Endothelial cell of umbilical vein (primary cell): ENCODE measurements around the gene SRSF6. TPM values are rescaled to one million over a fixed set of nuclear protein-coding genes. Genes with fewer than 3 reads are reported as not detected.

ENCODE experiments used
- BruUV-seq: library from RNA; stranded (reverse); fragments of 400-500 nt; replicated peaks from 2 replicates; lab custom pipeline; 2021; lab: Mats Ljungman, UMichigan
- CTCF ChIA-PET: fragments of 300-600, 350-600 bp; sonication (Branson Sonifier 250); formaldehyde crosslinking; loops from one replicate; lab custom pipeline; 2021; ENCODE audit warnings: antibody characterized with exemption, inconsistent platforms; lab: Charles Lee
- POLR2A ChIA-PET: fragments of 300-600, 350-600 bp; sonication (Branson Sonifier 250); formaldehyde crosslinking; loops from one replicate; lab custom pipeline; 2021; ENCODE audit warnings: antibody characterized with exemption, inconsistent platforms; lab: Charles Lee
- DNase-seq: peaks from one replicate; pipeline ENCODE4 v3.0.0-alpha.2; 2011; ENCODE audit warnings: low read depth, low spot score
- FAIRE-seq: peaks from 2 replicates; lab custom pipeline; 2011; peaks lifted over from hg19 to GRCh38; lab: Jason Lieb, UNC
- H2AFZ ChIP-seq: 2 replicates; pipeline ENCODE4 v1.6.0; 2012; ENCODE audit warnings: low read depth, low read length, control low read depth, inconsistent platforms
- H3K27ac ChIP-seq: 2 replicates; pipeline ENCODE4 v1.5.1; 2011; ENCODE audit warnings: low read depth, mild to moderate bottlenecking, control low read depth, low read length, moderate library complexity; ENCODE audit not compliant: insufficient read depth
- H3K27me3 ChIP-seq, 2 experiments: 2 replicates each; pipeline versions ENCODE4 v1.6.0 to v1.6.1; 2011; ENCODE audit warnings: low read length in 2 of 2, mixed read lengths in 1 of 2; ENCODE audit not compliant: control insufficient read depth in 2 of 2, insufficient read depth in 2 of 2
- H3K36me3 ChIP-seq, 2 experiments: 2 replicates in 1 of 2; 3 replicates in 1 of 2; pipeline ENCODE4 v1.5.1; 2011; ENCODE audit warnings: low read length in 2 of 2, mild to moderate bottlenecking in 1 of 2, moderate library complexity in 1 of 2; ENCODE audit not compliant: control insufficient read depth in 2 of 2, insufficient read depth in 2 of 2; ENCODE audit errors: extremely low read depth in 1 of 2
- H3K4me1 ChIP-seq: 3 replicates; pipeline ENCODE4 v1.5.1; 2011; ENCODE audit warnings: mild to moderate bottlenecking, low read length; ENCODE audit not compliant: control insufficient read depth, insufficient read depth; ENCODE audit errors: extremely low read depth
- H3K4me2 ChIP-seq: 2 replicates; pipeline ENCODE4 v1.6.1; 2011; ENCODE audit warnings: low read length, control low read depth, mixed read lengths; ENCODE audit not compliant: insufficient read depth
- H3K4me3 ChIP-seq, 3 experiments: fragments of 200-600 bp in 1 of 3; sonication (generic), shearing (Covaris generic) in 1 of 3; replicated peaks in 1 of 3; 2 replicates each; pipeline ENCODE4 v1.5.1; 2011 to 2016; ENCODE audit warnings: control low read depth in 3 of 3, low read length in 3 of 3, mild to moderate bottlenecking in 2 of 3, inconsistent platforms in 1 of 3, low read depth in 1 of 3, moderate library complexity in 1 of 3; ENCODE audit not compliant: insufficient read depth in 1 of 3
- H3K79me2 ChIP-seq: 2 replicates; pipeline ENCODE4 v1.6.0; 2012; ENCODE audit warnings: low read length, inconsistent platforms; ENCODE audit not compliant: control insufficient read depth, insufficient read depth
- H3K9ac ChIP-seq: replicated peaks from 2 replicates; pipeline ENCODE3; 2011; ENCODE audit warnings: low read length, control low read depth; ENCODE audit not compliant: insufficient read depth; ENCODE audit errors: extremely low read depth
- H3K9me1 ChIP-seq: replicated peaks from 3 replicates; pipeline ENCODE4 v1.6.0; 2011; ENCODE audit warnings: mild to moderate bottlenecking, low read length; ENCODE audit not compliant: control insufficient read depth, insufficient read depth; ENCODE audit errors: extremely low read depth
- H3K9me3 ChIP-seq: replicated peaks from 2 replicates; pipeline ENCODE4 v1.5.1; 2012; ENCODE audit warnings: low read length, inconsistent platforms; ENCODE audit not compliant: control insufficient read depth, insufficient read depth
- H4K20me1 ChIP-seq: replicated peaks from 2 replicates; pipeline ENCODE3; 2011; ENCODE audit warnings: mild to moderate bottlenecking, low read length; ENCODE audit not compliant: control insufficient read depth, insufficient read depth; ENCODE audit errors: extremely low read depth
- FOS ChIP-seq: IDR thresholded peaks from 2 replicates; pipeline ENCODE4 v1.6.1; 2011; ENCODE audit warnings: mild to moderate bottlenecking, low read length, moderate library complexity, borderline replicate concordance; ENCODE audit not compliant: insufficient read depth
- GATA2 ChIP-seq: IDR thresholded peaks from 2 replicates; pipeline ENCODE4 v1.7.0; 2011; ENCODE audit warnings: low read depth, mild to moderate bottlenecking, moderate library complexity, mixed read lengths, low read length; ENCODE audit not compliant: insufficient read length, insufficient read depth
- MYC ChIP-seq: IDR thresholded peaks from one replicate; pipeline ENCODE4 v1.6.1; 2011; ENCODE audit warnings: mild to moderate bottlenecking, low read depth, low read length
- POLR2A ChIP-seq: IDR thresholded peaks from 2 replicates; pipeline ENCODE4 v1.6.1; 2012; ENCODE audit warnings: low read depth, mild to moderate bottlenecking, control low read depth, low read length
- POLR2AphosphoS5 ChIP-seq: IDR thresholded peaks from 2 replicates; pipeline ENCODE4 v1.6.1; 2012; ENCODE audit warnings: low read depth, mild to moderate bottlenecking, control low read depth, low read length, moderate library complexity; ENCODE audit not compliant: insufficient read depth
- dilution Hi-C: fragments of 300-500 bp; cut with MboI; formaldehyde crosslinking; loops from one replicate; pipeline ENCODE4 v1.15.0; 2019; ENCODE audit warnings: low sequenced_read_pairs; ENCODE audit not compliant: extremely low pct_ligation_motif_present
- intact Hi-C: fragments of 100-400 bp; cut with micrococcal nuclease; formaldehyde crosslinking; loops from one replicate; pipeline ENCODE4 v1.10.0; 2022
- polyA plus RNA-seq, 4 experiments: library from polyadenylated mRNA; depleted of rRNA in 3 of 4; stranded (reverse) in 3 of 4; unstranded in 1 of 4; fragments of >200 nt; gene quantifications; 2 replicates each; pipeline versions ENCODE4 v1.2.1 to v1.2.3, GENCODE V29; 2011 to 2012; ENCODE audit warnings: missing spikeins in 1 of 4
- total RNA-seq: library from RNA; stranded (reverse); gene quantifications from 2 replicates; pipeline ENCODE4 v1.2.3, GENCODE V29; 2021
- TF ChIP-seq, protein P1 (sequence below), 2 donors: IDR thresholded peaks; 1 replicate in 1 of 2; 2 replicates in 1 of 2; pipeline ENCODE4 v1.5.1; 2011; ENCODE audit warnings: low read length in 2 of 2, mild to moderate bottlenecking in 2 of 2, moderate library complexity in 2 of 2, control low read depth in 1 of 2, inconsistent platforms in 1 of 2, low read depth in 1 of 2; ENCODE audit not compliant: insufficient read depth in 1 of 2; ENCODE audit errors: extremely low read depth in 1 of 2

The SRSF6 gene
- total and polyA plus RNA-seq, 2 donors (not counting 3 experiments of a cell fraction or from before 2014, with no cell fraction given), result 61.9 to 157 TPM

DNA sequence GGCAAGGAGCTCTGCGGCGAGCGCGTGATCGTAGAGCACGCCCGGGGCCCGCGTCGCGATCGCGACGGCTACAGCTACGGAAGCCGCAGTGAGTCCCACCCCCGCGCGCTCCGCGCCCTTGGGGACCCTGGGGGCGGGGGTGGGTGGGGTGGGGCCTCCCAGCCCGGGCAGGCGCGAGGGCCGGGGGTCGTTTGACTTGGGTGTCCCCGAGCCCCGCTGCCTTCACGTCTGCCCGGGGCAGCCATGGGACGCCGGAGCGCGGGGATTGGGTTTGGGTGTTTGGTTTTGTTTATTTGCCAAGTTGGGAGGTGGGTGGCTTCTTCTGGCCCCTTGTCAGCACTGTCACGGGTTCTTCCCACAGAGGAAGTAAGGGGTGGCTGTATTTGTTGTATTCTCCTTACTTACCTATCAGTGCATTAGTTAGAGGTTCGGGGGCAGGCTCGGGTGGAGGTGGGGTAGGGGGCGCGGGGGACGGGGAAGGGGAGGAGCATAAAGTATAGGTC lies 777 bp downstream of the SRSF6 start:
- intact Hi-C loops (loop anchor here (5.0 to 10.0 kb wide), 3 partner anchors 134 to 386 kb away; partner anchors contain the start of gene IFT52), dilution Hi-C loops (no loop called here)
- peak; percentile 21 for DNase-seq
- FAIRE-seq, result no peak
- Histone ChIP-seq H3K9ac (peak overlapping the region; percentile 100), H3K27me3 (peaks cover 4 to 6% of the 10 kb centered on the region in 2 experiments), H4K20me1 (peaks cover 20% of the 10 kb centered on the region), H3K79me2 (peaks cover 41% of the 10 kb centered on the region), H3K4me2 (peak overlapping the region; percentile 75), H3K9me1 (no peaks in the 10 kb centered on the region), H3K4me1 (peaks cover 16% of the 10 kb centered on the region), H3K36me3 (peaks cover 20 to 36% of the 10 kb centered on the region in 2 experiments), H3K27ac (peak overlapping the region; percentile 96), H2AFZ (no peak overlapping the region), H3K4me3 (peak overlapping the region; percentile 74 to 99 (median 90)), H3K9me3 (no peaks in the 10 kb centered on the region)
- BruUV-seq, result no TSS peak
- CTCF ChIA-PET, result interaction anchor here (1.1 kb wide), 1 partner anchor 10 kb away, joined by 3 read pairs; no protein-coding TSS in a partner anchor
- TF ChIP-seq POLR2A (no peak), GATA2 (no peak), POLR2AphosphoS5 (no peak), MYC (no peak), FOS (no peak)
- TF ChIP-seq, protein P1, sequence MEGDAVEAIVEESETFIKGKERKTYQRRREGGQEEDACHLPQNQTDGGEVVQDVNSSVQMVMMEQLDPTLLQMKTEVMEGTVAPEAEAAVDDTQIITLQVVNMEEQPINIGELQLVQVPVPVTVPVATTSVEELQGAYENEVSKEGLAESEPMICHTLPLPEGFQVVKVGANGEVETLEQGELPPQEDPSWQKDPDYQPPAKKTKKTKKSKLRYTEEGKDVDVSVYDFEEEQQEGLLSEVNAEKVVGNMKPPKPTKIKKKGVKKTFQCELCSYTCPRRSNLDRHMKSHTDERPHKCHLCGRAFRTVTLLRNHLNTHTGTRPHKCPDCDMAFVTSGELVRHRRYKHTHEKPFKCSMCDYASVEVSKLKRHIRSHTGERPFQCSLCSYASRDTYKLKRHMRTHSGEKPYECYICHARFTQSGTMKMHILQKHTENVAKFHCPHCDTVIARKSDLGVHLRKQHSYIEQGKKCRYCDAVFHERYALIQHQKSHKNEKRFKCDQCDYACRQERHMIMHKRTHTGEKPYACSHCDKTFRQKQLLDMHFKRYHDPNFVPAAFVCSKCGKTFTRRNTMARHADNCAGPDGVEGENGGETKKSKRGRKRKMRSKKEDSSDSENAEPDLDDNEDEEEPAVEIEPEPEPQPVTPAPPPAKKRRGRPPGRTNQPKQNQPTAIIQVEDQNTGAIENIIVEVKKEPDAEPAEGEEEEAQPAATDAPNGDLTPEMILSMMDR (IDR thresholded peaks at IDR 0.05; ENCODE audit: extremely low read depth in 1 of 2, insufficient read depth in 1 of 2, low read depth in 1 of 2, low read length in 2 of 2), result no peak
- POLR2A ChIA-PET, result interaction anchor here (0.7 to 2.4 kb wide), 5 partner anchors 7 to 752 kb away, joined by 3 to 12 read pairs (median 3); partner anchors contain the start of gene OSER1
